NCI-H1436 treated with DMSO at 0.1 percent for 48 hours (cell line): ENCODE data around the gene DAB1.
"Not testable (repeated sequence)": the region's sequence is repeated elsewhere in the genome, so short reads cannot be mapped to it uniquely, and the experiment has no call there.

Experiments
- DNase-seq: peaks from one replicate; lab custom pipeline; 2025; lab: John Stamatoyannopoulos, UW

DAB1 gene

DNA sequence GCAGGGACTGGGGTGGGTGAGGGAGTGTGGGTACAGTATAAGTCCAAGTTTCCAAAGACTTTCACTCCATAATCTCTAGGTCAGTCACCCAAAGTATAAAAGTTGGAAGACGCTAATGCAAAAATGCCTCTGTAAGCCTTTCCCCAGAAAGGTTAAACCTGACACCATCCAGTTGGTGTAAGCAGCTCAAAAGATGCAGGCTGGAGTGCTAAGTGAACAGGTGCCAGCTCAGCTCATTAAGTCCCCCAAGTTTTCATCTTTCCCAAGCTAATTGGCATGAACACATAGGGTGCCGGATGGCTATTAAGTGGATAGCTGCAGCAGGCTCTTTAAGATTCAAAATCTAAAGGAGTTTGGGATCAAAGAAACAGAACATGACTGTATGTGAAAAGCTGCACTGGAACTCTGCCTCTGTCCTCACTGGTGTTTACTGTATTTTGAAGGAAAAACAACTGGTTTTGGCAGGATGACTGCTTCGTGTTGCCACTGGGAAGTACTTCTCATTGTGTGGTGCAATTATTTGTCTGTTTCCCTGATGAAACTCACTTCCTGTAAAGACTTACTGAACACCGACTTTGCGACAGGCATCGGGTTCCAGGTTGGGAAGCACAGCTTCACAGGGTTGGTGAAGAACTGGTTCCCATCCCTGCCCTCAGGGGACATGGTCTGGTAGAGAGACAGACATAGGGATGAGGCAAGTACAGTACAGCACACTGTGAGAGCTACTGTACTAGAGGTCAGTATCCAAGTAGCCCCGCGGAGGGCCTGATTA, 152.7 kb downstream of the DAB1 start:
- no peak for DNase-seq

DNA sequence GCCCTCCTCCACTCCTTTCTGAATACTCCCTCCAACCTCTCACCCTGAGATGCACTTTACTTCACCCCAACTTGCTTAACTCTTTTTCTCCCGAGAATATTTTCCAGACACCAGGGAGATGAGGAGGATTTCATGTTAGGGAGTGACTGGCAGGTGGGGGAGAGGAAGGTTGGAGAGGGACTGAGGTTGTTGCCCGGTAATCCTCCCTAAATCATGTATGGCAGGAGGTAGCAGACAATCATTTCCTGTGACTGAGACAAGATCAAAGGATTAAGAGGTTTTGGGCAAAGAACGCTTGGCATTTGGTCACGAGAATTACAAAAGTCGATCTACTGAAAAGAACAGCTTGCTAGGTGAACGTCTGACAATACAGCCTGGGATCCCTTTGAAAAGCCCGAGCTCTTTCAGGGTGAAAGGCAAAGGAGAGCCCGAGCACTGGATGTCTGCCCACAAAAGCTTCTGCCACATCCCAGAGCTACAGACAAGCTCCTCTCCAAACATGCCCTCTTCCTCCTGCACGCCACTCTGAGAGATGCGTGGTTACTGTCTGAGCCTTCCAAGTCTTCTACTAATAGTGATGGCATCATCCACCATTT, 154.1 kb downstream of the DAB1 start:
- no peak for DNase-seq

DNA sequence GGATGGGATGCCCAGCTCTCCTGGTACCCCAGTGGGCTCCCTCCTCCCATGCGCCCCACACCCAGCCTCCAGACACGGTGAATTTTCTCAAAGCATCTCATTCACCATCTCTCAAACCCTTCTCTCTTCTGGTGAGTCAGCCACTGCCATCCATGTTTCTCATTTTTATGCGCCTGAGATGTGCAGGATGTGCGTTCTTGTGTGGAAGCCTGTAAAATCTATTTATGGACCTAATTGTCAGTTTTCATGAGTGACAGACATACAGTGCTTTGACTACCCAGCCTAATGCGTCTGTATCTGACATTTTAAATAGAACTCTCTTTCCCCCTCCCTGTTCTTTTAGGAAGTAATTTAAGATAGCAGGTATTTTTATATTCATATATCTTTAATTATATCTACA, 158.8 kb downstream of the DAB1 start:
- DNase-seq: no peak

DNA sequence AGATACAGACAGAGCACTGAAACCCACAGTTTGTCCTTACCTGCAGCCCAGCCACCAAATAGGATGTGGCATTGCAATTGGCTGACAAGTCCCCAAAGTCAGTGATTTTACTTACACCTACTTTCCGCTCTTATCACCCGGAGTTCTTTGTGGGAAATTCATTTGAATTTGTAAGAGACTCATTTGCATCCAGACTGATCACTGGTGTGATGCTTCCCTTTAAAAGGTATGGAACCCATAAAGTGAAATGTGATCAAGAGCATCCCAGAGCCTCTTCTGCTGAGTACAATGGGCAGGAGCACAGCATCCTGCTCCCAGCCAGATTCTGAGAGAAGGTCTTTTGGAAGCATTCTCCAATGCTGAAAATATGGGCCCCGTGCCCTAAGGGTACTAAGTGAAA, 161.4 kb downstream of the DAB1 start:
- no peak for DNase-seq

DNA sequence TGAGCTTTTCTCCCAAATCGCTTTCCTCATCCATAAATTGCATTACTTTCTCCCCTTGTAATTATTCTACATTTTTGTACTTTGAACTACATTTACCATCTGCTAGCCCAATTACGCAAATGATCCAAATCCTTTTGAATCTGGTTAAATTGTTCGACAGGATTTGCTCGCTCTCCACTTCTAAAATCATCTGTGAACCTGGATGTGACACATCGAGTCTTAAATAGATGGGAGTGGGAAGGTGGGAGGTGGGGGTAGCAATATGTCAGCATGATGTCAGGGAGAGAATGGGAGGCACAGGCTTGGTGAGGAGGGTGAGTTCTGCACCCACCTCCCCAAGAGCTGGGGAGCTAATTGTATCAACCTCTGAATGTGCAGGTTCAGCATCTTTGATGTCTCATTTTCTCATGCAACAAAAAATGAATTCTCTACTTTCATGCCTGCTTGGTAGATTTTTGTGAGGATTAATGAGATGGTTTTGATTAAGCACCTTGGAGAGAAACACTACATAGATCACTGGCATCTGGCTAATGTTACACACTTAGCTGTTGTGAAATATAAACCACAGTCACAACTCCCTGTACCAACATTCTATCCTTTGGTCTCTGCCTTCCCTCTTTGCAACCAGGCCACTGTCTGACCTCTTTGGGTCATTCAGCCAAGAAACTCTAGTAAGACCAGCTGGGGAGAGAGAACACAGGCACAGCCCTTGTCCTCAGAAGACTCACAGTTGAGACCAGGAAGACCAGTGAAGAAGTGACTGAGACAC, 165.1 kb downstream of the DAB1 start:
- no peak for DNase-seq

DNA sequence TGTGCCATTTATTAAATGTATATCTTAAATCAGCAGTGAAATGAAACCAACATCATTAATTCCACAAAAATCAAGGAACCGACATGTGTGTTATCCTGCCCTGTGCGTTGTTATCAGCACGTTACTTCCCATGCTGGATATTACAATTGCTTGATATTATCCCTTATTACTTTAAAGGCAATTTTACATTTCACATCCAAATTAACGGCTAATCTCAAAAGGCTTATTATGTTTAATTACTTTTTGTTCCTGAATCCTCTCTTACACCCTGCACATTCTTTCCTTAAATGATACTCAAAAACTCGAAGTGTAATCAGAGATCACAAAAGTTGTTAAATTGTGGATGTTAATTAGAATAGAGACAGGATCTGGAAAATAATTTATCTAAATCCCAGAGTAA, 167.9 kb downstream of the DAB1 start:
- no peak for DNase-seq

DNA sequence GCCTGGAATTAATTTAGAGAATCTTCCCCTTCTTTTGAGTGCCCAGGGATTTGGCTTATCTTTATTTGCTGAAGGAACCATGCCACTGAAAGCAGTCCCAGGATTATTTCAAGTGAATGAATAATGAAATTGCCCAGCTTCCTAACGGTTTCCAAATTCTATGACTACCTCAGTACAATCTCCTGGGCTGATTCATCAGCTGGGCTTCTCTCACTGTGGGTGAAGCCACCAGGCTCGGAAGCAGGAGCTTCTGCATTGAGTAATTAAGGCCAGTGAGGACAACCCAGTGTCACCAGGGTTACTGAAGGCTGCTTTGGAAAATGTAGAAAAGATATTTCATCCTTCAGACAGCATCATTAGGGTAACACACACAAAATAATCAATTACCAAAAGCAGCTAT, 169.8 kb downstream of the DAB1 start:
- no peak for DNase-seq

DNA sequence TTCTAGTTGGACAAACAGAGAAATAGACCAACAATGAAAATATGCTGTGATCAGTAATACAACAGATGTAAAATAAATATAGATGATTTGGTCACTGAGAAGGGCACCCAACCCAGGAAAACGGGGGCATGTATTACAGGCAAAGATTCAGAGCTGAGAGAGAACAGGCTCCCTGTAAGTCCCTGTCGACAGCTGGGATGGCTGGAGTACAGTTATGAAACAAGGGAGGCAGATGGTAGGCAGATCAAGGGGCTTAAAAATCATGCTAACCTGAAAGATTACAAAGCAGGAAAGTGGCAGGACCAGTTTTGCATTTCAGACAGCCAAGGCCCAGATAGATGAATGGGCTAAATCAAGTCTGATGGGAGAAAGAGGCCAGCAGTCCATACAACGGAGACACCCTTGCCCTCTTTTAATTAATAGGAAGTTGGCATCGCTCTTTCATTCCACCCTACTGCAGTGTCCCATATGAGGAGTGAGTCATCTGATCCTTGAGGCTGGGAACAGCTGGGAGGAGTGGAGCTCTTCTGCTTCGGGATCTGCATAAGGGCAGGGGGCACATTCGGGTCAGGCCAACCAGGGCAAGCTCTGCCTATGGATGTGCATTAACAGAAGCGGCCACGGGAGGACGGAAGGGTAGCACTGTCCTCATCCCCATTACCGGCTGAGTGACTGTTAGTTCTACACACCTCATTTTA, 171.1 kb downstream of the DAB1 start:
- no peak for DNase-seq

DNA sequence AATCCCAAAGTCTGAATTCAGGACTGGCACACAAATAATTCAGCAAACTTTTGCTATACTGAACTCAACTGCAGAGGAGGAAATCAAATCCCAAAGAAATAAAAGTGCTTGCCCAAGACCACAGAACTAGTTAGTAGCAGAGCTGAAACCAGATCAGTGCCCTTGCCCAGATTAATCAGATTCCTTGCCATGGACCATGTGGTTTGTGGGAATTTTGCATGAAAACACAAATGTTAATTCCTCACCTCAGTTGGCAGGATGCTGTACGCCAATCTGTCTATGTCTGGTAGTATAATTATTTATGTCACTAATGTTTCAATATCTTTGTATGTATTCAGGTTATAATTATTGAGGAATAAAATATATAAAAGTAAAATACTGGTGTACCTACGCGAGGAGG, 173.8 kb downstream of the DAB1 start:
- DNase-seq: no peak

DNA sequence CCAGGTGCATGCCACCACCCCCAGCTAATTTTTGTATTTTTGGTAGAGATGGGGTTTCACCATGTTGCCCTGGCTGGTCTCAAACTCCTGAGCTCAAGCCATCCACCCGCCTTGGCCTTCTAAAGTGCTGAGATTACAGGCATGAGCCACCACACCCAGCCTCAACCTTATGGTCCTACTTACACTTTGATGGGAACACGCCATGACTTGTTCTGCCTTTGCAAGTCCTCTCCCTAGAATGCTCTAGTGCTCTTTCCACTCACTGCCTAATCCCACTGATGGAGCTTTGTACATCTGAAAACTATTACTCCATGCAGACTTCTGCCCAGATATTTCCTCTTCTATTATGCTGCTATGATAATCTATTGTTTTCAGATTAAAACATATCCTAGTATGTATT, 174.3 kb downstream of the DAB1 start:
- no peak for DNase-seq

DNA sequence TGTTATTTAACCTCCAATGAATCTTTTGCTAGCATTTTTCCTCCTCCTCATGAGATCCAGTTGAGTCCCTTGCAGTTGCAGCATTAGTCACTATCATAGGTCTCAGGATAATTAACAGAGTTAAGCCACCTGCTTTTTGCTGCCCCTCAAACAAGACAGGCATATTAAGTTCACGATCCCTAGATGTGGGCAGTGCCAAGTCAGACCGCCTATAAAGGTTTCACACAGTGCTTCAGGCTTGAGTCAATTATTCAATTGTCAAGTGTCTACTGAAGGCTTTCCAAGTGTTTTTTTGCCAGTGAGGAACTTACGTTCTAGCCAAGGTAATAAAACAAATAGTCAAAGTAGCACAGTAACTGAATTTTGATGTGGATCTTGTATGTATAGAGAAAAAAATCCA, 175.0 kb downstream of the DAB1 start:
- DNase-seq: no peak

DNA sequence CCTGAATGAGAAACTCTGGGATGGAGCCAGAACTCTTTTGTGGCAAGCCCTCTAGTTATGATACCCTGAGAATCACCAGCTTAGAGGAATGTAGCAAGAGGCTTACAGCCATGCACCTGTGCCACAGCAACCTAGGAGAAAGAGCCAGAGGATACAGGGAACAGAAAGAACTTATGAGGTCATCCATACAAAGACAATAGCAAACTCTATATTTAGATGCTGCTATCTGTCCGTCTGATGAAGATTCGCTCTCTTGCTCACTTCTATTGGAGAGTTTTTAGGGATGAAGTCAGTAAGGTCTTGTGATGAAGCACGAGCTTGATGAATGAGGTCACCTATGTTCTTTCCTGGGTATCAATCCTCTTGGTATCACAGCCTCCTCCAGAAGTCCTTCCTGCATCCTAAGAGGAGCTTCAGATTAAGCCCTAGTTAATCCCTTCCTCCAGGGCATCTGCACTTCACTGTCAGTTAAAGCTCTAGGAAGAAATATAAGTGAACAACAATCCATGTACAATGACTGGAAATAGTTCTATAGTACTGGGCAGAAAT, 185.6 kb downstream of the DAB1 start:
- DNase-seq: no peak

DNA sequence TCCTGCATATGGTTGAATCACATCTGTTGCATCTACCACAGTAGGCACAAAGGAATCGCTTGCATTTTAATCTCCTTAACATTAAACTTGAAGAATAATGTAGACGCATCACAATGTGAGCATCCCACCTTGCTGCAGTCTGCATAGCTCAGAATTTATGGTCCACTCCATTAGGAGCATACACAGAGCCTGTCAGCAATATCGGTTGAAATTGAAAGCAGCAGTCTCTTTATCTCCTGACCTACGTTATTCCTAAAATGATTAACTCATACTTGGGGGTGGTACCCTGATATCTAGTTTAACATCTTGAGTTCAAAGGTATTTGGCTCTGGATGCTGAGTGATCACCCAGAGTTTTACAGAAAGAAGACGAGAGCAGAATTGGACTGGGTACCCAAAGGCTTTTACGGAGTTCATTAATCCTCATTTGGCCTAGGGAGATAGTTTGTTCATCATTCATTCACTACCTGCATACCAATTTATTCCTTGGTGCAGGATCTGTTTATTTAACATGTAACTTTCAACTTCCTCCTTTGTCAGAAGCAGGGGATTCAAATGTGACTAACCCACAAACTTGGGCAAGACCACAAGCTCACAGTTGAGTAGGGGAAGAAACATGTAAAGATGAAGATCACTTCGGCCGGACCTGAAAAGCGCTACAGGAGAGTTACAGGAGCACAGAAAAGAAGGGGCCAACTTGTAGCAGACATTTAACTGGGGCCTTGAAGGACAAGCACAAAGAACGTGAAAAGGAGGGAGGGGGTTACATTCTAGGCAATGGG, 187.9 kb downstream of the DAB1 start:
- no peak for DNase-seq

DNA sequence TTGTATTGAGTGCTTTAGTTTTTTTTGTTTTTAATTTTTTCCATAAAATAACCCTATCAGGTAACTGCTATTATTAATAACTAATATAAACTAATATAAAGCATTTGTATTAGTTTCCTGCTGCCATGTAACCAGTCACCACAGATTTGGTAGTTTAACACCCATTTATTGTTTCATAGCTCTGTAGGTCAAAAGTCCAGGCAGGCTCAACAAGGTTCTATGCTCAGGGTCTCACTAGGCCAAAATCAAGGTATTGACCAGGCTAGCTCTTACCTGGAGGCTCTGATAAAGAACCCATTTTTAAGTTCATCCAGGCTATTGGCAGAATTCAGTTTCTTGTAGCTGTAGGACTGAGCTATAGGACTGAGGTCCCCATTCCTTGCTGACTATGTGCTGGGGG, 189.4 kb downstream of the DAB1 start:
- DNase-seq: no peak

DNA sequence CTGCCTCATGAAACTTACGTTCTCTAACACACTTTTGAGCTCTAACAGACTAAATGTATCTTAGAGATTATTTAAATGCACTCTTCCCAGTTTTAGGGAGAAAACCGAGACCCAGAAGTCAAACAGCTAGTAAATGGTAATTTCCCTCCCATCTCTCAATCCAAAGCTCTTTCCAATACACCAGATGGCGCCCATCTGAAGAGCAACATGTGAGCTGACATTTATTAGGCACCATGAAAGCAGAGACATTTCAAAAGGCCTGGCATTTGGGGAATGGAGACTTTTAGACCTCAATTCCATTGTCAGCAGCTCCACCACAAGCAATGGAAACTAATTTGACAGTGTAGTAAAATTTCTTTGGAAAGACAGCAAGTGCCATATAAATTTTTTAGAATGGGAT, 191.4 kb downstream of the DAB1 start:
- DNase-seq: no peak

DNA sequence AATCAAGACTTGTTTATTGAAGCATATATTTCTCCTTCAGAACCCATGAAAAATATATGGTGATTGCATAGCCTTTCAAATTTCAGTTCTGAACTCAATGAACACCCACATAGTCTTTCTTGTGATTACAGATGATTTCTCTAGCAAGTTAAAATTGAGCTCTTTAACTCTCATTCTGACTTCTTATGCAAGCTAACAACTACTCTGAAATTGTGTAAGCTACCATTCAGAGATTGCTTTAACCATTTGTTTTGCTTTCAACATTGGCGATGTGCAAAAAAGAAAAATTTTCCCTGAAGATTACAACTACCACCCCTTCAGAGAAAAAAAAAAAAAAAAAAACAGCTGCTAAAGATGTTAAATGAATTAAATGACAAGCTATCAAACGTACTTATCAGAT, 193.9 kb downstream of the DAB1 start:
- DNase-seq: no peak

DNA sequence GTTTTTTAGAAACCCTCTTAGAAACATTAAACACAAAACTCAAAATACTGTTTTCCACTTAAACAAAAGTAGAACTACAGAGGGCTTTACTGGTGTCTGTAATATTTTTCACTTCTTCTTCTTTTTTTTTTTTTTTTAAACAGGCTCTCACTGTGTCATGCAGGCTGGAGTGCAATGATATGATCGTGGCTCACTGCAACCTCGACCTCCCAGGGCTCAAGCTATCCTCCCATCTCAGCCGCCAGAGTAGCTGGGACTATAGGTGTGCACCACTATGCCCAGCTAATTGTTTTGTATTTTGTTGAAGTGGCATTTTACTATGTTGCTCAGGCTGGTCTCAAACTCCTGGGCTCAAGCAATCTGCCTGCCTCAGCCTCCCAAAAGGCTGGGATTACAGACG, 194.8 kb downstream of the DAB1 start:
- no peak for DNase-seq

DNA sequence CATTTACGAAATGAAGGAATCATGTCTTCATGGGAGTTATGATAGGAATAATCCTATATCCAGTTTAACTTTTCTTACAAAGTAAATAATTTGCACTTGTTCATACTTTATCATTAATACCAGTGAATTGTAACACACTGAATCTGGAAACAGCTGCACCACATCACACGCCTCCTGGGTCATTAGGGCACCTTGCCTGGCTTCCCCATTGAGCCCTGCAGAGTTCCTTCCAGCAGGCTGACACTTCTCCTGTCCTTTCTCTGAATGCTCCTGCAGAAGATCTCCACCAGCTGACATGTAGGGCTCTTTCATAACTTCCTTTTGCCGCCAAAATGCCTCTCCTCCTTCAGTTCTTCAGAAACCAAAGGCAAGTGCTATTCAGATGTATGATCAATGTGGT, 201.1 kb downstream of the DAB1 start:
- no peak for DNase-seq

DNA sequence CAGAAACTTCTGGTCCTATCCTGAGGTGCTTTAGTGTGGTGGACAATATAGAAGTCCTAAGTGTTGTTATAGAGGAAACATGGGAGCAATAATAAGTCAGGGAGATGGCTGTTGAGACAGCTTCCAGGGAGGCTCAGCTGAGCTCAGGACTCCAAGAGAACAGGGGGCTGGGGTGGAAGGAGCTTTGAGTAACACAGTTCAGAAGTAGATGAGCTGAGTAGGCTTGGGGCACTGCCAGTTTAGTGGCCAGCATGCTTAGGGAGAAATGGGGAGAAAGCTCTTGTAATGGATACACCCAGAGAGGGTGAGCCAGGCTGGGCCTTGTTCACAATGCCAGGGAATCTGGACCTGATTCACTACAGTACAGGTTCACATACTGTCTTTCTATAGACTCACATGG, 201.6 kb downstream of the DAB1 start:
- DNase-seq: no peak

DNA sequence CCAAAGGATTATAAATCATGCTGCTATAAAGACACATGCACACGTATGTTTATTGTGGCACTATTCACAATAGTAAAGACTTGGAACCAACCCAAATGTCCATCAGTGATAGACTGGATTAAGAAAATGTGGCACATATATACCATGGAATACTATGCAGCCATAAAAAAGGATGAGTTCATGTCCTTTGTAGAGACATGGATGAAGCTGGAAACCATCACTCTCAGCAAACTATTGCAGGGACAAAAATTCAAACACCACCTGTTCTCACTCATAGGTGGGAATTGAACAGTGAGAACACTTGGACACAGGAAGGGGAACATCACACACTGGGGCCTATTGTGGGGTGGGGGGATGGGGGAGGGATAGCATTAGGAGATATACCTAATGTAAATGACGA, 203.0 kb downstream of the DAB1 start:
- not testable (repeated sequence) for DNase-seq

DNA sequence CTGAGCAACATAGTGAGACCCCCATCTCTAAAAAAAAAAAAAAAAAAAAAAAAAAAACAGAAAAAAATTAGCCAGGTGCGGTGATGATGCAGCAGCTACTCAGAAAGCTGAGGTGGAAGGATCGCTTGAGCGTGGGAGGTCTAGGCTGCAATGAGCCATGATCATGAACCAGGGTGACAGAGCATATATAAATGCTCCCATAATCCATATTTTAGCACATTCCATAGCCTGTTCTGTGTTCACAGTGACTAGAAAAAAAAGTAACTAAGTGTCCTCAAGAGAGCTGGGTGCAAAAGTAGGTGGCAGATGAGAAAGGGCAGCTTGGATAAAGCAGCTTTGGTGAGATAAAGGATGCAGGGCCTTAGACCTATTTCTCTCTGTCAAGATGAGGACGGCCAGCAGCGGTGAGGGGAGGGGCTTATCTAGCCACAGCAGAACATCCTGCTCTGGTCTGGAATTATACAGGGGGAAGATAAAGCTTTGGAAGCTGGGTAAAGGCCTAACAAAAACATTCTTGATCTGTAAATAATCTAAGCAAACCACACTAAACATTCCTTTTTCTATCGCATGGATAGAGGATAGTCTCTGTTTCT, 205.3 kb downstream of the DAB1 start:
- DNase-seq: no peak
